ENCODE measurements around the gene PER2. TPM values are rescaled to one million over a fixed set of nuclear protein-coding genes. Genes with fewer than 3 reads are reported as not detected.

The PER2 gene
- total RNA-seq, 1 experiment from 2014 or later = 6.6 TPM

DNA sequence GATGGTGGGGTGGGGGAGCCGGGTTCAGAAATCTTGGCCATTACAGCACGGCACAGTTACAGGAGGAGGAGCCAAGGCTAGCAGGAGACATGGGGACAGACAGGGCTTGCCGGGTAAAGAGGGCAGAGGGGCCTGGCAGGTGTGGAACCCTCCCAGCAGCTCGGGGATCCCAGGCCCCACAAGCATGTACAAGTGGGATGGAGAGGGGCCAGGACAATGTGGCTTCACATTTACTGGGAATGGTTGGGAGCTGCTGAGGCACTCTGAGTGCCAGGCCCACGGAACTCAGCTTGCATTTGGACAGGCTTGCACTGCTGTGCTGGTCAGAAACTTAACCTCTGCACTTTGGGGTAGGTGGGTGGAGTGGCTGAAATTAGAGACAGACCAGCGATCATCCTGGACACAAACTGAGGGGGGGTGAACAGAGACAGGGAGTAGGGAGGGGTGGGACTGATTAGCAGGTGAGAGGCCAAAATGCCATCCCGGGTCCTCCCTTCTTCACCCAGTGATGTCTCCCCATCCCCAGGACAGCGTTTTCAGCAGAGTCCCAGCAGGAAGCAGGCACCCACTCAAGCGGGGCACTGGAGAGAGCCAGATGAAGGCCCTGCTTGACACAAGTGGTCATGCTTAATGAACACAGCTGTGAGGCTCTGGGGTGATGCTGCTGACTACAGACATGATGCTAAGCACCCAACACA is 9.6 kb downstream of the PER2 start:
- CTCF ChIA-PET = interaction anchor here (0.9 to 7.0 kb wide), 14 partner anchors 7 to 187 kb away, joined by 3 to 79 read pairs (median 4); partner anchors contain the start of gene PER2
- no peaks in the 10 kb centered on the region; the same call in none of the 2 replicates for H3K36me3 Mint-ChIP-seq
- no peaks in the 10 kb centered on the region for H3K9me3 Mint-ChIP-seq
- ATAC-seq (no peak), DNase-seq (ENCODE audit: low spot score) (no peak)
- peaks cover 4% of the 10 kb centered on the region; the same call in 1 of the 2 replicates for H3K4me1 Mint-ChIP-seq
- POLR2A ChIA-PET = no interaction called here
- no peak overlapping the region for H3K4me3 Mint-ChIP-seq
- no peak overlapping the region for H3K27ac Mint-ChIP-seq
- no peaks in the 10 kb centered on the region; the same call in 1 of the 2 replicates for H3K27me3 Mint-ChIP-seq (ENCODE audit: low read depth)
- TF ChIP-seq, protein P1, sequence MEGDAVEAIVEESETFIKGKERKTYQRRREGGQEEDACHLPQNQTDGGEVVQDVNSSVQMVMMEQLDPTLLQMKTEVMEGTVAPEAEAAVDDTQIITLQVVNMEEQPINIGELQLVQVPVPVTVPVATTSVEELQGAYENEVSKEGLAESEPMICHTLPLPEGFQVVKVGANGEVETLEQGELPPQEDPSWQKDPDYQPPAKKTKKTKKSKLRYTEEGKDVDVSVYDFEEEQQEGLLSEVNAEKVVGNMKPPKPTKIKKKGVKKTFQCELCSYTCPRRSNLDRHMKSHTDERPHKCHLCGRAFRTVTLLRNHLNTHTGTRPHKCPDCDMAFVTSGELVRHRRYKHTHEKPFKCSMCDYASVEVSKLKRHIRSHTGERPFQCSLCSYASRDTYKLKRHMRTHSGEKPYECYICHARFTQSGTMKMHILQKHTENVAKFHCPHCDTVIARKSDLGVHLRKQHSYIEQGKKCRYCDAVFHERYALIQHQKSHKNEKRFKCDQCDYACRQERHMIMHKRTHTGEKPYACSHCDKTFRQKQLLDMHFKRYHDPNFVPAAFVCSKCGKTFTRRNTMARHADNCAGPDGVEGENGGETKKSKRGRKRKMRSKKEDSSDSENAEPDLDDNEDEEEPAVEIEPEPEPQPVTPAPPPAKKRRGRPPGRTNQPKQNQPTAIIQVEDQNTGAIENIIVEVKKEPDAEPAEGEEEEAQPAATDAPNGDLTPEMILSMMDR (IDR thresholded peaks at IDR 0.05) = no peak
- TF ChIP-seq, protein P2, sequence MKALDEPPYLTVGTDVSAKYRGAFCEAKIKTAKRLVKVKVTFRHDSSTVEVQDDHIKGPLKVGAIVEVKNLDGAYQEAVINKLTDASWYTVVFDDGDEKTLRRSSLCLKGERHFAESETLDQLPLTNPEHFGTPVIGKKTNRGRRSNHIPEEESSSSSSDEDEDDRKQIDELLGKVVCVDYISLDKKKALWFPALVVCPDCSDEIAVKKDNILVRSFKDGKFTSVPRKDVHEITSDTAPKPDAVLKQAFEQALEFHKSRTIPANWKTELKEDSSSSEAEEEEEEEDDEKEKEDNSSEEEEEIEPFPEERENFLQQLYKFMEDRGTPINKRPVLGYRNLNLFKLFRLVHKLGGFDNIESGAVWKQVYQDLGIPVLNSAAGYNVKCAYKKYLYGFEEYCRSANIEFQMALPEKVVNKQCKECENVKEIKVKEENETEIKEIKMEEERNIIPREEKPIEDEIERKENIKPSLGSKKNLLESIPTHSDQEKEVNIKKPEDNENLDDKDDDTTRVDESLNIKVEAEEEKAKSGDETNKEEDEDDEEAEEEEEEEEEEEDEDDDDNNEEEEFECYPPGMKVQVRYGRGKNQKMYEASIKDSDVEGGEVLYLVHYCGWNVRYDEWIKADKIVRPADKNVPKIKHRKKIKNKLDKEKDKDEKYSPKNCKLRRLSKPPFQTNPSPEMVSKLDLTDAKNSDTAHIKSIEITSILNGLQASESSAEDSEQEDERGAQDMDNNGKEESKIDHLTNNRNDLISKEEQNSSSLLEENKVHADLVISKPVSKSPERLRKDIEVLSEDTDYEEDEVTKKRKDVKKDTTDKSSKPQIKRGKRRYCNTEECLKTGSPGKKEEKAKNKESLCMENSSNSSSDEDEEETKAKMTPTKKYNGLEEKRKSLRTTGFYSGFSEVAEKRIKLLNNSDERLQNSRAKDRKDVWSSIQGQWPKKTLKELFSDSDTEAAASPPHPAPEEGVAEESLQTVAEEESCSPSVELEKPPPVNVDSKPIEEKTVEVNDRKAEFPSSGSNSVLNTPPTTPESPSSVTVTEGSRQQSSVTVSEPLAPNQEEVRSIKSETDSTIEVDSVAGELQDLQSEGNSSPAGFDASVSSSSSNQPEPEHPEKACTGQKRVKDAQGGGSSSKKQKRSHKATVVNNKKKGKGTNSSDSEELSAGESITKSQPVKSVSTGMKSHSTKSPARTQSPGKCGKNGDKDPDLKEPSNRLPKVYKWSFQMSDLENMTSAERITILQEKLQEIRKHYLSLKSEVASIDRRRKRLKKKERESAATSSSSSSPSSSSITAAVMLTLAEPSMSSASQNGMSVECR (CRISPR knock-in tag; IDR thresholded peaks at IDR 0.05; ENCODE audit: borderline replicate concordance) = no peak
- TF ChIP-seq, protein P3, sequence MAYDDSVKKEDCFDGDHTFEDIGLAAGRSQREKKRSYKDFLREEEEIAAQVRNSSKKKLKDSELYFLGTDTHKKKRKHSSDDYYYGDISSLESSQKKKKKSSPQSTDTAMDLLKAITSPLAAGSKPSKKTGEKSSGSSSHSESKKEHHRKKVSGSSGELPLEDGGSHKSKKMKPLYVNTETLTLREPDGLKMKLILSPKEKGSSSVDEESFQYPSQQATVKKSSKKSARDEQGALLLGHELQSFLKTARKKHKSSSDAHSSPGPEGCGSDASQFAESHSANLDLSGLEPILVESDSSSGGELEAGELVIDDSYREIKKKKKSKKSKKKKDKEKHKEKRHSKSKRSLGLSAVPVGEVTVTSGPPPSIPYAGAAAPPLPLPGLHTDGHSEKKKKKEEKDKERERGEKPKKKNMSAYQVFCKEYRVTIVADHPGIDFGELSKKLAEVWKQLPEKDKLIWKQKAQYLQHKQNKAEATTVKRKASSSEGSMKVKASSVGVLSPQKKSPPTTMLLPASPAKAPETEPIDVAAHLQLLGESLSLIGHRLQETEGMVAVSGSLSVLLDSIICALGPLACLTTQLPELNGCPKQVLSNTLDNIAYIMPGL (CRISPR knock-in tag; IDR thresholded peaks at IDR 0.05) = no peak
- TF ChIP-seq OVOL2 (CRISPR knock-in tag; IDR thresholded peaks at IDR 0.05; ENCODE audit: borderline replicate concordance) (no peak), EMX1 (CRISPR knock-in tag; IDR thresholded peaks at IDR 0.05) (no peak), NR3C1 (CRISPR knock-in tag; conservative IDR thresholded peaks at IDR 0.05; ENCODE audit: low read depth) (no peak), IRF2 (CRISPR knock-in tag; IDR thresholded peaks at IDR 0.05; ENCODE audit: borderline replicate concordance, low read depth) (no peak), ZNF317 (CRISPR knock-in tag; IDR thresholded peaks at IDR 0.05; ENCODE audit: borderline replicate concordance, low read depth) (no peak), NFE2L1 (CRISPR knock-in tag; IDR thresholded peaks at IDR 0.05) (no peak), CBFB (CRISPR knock-in tag; IDR thresholded peaks at IDR 0.05; ENCODE audit: low read depth) (no peak), SP1 (CRISPR knock-in tag; conservative IDR thresholded peaks at IDR 0.05) (no peak), NR1H2 (CRISPR knock-in tag; IDR thresholded peaks at IDR 0.05) (no peak)
- TF ChIP-seq, protein P4, sequence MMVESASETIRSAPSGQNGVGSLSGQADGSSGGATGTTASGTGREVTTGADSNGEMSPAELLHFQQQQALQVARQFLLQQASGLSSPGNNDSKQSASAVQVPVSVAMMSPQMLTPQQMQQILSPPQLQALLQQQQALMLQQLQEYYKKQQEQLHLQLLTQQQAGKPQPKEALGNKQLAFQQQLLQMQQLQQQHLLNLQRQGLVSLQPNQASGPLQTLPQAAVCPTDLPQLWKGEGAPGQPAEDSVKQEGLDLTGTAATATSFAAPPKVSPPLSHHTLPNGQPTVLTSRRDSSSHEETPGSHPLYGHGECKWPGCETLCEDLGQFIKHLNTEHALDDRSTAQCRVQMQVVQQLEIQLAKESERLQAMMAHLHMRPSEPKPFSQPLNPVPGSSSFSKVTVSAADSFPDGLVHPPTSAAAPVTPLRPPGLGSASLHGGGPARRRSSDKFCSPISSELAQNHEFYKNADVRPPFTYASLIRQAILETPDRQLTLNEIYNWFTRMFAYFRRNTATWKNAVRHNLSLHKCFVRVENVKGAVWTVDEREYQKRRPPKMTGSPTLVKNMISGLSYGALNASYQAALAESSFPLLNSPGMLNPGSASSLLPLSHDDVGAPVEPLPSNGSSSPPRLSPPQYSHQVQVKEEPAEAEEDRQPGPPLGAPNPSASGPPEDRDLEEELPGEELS (CRISPR knock-in tag; IDR thresholded peaks at IDR 0.05) = no peak
- TF ChIP-seq, protein P5, sequence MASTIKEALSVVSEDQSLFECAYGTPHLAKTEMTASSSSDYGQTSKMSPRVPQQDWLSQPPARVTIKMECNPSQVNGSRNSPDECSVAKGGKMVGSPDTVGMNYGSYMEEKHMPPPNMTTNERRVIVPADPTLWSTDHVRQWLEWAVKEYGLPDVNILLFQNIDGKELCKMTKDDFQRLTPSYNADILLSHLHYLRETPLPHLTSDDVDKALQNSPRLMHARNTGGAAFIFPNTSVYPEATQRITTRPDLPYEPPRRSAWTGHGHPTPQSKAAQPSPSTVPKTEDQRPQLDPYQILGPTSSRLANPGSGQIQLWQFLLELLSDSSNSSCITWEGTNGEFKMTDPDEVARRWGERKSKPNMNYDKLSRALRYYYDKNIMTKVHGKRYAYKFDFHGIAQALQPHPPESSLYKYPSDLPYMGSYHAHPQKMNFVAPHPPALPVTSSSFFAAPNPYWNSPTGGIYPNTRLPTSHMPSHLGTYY (CRISPR knock-in tag; IDR thresholded peaks at IDR 0.05) = no peak
- TF ChIP-seq, protein P6, sequence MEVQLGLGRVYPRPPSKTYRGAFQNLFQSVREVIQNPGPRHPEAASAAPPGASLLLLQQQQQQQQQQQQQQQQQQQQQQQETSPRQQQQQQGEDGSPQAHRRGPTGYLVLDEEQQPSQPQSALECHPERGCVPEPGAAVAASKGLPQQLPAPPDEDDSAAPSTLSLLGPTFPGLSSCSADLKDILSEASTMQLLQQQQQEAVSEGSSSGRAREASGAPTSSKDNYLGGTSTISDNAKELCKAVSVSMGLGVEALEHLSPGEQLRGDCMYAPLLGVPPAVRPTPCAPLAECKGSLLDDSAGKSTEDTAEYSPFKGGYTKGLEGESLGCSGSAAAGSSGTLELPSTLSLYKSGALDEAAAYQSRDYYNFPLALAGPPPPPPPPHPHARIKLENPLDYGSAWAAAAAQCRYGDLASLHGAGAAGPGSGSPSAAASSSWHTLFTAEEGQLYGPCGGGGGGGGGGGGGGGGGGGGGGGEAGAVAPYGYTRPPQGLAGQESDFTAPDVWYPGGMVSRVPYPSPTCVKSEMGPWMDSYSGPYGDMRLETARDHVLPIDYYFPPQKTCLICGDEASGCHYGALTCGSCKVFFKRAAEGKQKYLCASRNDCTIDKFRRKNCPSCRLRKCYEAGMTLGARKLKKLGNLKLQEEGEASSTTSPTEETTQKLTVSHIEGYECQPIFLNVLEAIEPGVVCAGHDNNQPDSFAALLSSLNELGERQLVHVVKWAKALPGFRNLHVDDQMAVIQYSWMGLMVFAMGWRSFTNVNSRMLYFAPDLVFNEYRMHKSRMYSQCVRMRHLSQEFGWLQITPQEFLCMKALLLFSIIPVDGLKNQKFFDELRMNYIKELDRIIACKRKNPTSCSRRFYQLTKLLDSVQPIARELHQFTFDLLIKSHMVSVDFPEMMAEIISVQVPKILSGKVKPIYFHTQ (CRISPR knock-in tag; IDR thresholded peaks at IDR 0.05) = no peak
- TF ChIP-seq, protein P7, sequence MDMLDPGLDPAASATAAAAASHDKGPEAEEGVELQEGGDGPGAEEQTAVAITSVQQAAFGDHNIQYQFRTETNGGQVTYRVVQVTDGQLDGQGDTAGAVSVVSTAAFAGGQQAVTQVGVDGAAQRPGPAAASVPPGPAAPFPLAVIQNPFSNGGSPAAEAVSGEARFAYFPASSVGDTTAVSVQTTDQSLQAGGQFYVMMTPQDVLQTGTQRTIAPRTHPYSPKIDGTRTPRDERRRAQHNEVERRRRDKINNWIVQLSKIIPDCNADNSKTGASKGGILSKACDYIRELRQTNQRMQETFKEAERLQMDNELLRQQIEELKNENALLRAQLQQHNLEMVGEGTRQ (CRISPR knock-in tag; IDR thresholded peaks at IDR 0.05) = no peak
- TF ChIP-seq, protein P8, sequence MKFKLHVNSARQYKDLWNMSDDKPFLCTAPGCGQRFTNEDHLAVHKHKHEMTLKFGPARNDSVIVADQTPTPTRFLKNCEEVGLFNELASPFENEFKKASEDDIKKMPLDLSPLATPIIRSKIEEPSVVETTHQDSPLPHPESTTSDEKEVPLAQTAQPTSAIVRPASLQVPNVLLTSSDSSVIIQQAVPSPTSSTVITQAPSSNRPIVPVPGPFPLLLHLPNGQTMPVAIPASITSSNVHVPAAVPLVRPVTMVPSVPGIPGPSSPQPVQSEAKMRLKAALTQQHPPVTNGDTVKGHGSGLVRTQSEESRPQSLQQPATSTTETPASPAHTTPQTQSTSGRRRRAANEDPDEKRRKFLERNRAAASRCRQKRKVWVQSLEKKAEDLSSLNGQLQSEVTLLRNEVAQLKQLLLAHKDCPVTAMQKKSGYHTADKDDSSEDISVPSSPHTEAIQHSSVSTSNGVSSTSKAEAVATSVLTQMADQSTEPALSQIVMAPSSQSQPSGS (CRISPR knock-in tag; IDR thresholded peaks at IDR 0.05; ENCODE audit: borderline replicate concordance, low read depth) = no peak
